Loucy (cell line): Measurements from ENCODE around the gene SERINC3.

Source experiments
- H2AFZ ChIP-seq: fragments of 200-600 bp; sonication (generic); 2 replicates; pipeline ENCODE4 v1.6.0; 2016; ENCODE audit warnings: antibody characterized with exemption, mild to moderate bottlenecking, low read length, moderate library complexity
- H3F3A ChIP-seq: fragments of 200-600 bp; 2 replicates; pipeline ENCODE4 v1.6.0; 2016; ENCODE audit warnings: antibody characterized with exemption, low read depth, mild to moderate bottlenecking
- H3K27me3 ChIP-seq: fragments of 200-600 bp; sonication (generic); 2 replicates; pipeline ENCODE4 v1.6.1; 2014; ENCODE audit warnings: low read length, mild to moderate bottlenecking; ENCODE audit not compliant: insufficient read depth, poor library complexity, severe bottlenecking
- H3K36me3 ChIP-seq: fragments of 200-600 bp; sonication (generic); 2 replicates; pipeline ENCODE4 v1.6.1; 2016; ENCODE audit warnings: low read length; ENCODE audit not compliant: insufficient read depth
- H3K4me1 ChIP-seq: fragments of 200-600 bp; sonication (generic); 2 replicates; pipeline ENCODE4 v1.5.1; 2014; ENCODE audit warnings: low read length, mild to moderate bottlenecking; ENCODE audit not compliant: insufficient read depth, poor library complexity, severe bottlenecking
- H3K4me2 ChIP-seq: fragments of 200-600 bp; sonication (generic); 2 replicates; pipeline ENCODE4 v1.6.0; 2014; ENCODE audit warnings: antibody characterized with exemption, low read length, low read depth, mild to moderate bottlenecking; ENCODE audit not compliant: poor library complexity, severe bottlenecking
- H3K4me3 ChIP-seq: fragments of 200-600 bp; sonication (generic); 2 replicates; pipeline ENCODE4 v1.5.1; 2014; ENCODE audit warnings: low read length, mild to moderate bottlenecking, mixed read lengths; ENCODE audit not compliant: poor library complexity, severe bottlenecking
- H3K79me2 ChIP-seq: fragments of 200-600 bp; sonication (generic); 2 replicates; pipeline ENCODE4 v1.6.1; 2014; ENCODE audit warnings: low read length; ENCODE audit not compliant: insufficient read depth
- H3K9ac ChIP-seq: fragments of 200-600 bp; sonication (generic); 2 replicates; pipeline ENCODE4 v1.6.0; 2014; ENCODE audit warnings: mild to moderate bottlenecking, low read depth, low read length, moderate library complexity; ENCODE audit not compliant: poor library complexity, severe bottlenecking
- H3K9me2 ChIP-seq: fragments of 200-600 bp; sonication (generic); replicated peaks from 2 replicates; pipeline ENCODE4 v1.6.1; 2016; ENCODE audit warnings: low read depth, low read length, mixed read lengths
- H3K9me3 ChIP-seq: fragments of 200-600 bp; sonication (generic); 2 replicates; pipeline ENCODE4 v1.6.1; 2014; ENCODE audit warnings: mild to moderate bottlenecking, antibody characterized with exemption, low read length, low read depth; ENCODE audit not compliant: insufficient read depth
- H4K20me1 ChIP-seq: fragments of 200-600 bp; sonication (generic); 2 replicates; pipeline ENCODE4 v1.6.0; 2014; ENCODE audit warnings: antibody characterized with exemption, low read length, mild to moderate bottlenecking; ENCODE audit not compliant: insufficient read depth, poor library complexity, severe bottlenecking
- CTCF ChIP-seq: fragments of 200-600 bp; sonication (generic); conservative IDR thresholded peaks from 2 replicates; pipeline ENCODE4 v1.5.1; 2014; ENCODE audit warnings: mild to moderate bottlenecking, antibody characterized with exemption, low read length
- EZH2phosphoT487 ChIP-seq: fragments of 200-600 bp; IDR thresholded peaks from 2 replicates; pipeline ENCODE4 v1.6.1; 2018; ENCODE audit warnings: antibody characterized with exemption, mild to moderate bottlenecking, moderate library complexity, borderline replicate concordance

Gene SERINC3

GRCh38 chr20:44454306-44454963 lies 67.4 kb downstream of the SERINC3 start:
- H4K20me1 ChIP-seq: no peaks in the 10 kb centered on the region
- H3K4me2 ChIP-seq: no peak overlapping the region
- TF ChIP-seq CTCF (no peak), EZH2phosphoT487 (no peak)
- H3F3A ChIP-seq: no peaks in the 10 kb centered on the region
- H3K36me3 ChIP-seq: no peaks in the 10 kb centered on the region
- H2AFZ ChIP-seq: no peak overlapping the region
- H3K9ac ChIP-seq: no peak overlapping the region
- no peaks in the 10 kb centered on the region for H3K79me2 ChIP-seq
- no peaks in the 10 kb centered on the region for H3K9me3 ChIP-seq
- no peak overlapping the region for H3K4me3 ChIP-seq
- no peaks in the 10 kb centered on the region for H3K27me3 ChIP-seq
- H3K9me2 ChIP-seq: no peaks in the 10 kb centered on the region
- H3K4me1 ChIP-seq: no peaks in the 10 kb centered on the region

- Histone ChIP-seq H3K9ac (no peak overlapping the region), H3K27me3 (no peaks in the 10 kb centered on the region), H3K79me2 (no peaks in the 10 kb centered on the region), H3K4me3 (no peak overlapping the region), H3K9me3 (no peaks in the 10 kb centered on the region), H3K9me2 (no peaks in the 10 kb centered on the region), H3K4me1 (no peaks in the 10 kb centered on the region), H2AFZ (no peak overlapping the region), H3F3A (no peaks in the 10 kb centered on the region), H4K20me1 (no peaks in the 10 kb centered on the region), H3K4me2 (no peak overlapping the region), H3K36me3 (no peaks in the 10 kb centered on the region)
- no peak for TF ChIP-seq EZH2phosphoT487
Observed at GRCh38 chr20:44450903-44451450, 70.9 kb downstream of the SERINC3 start.

GRCh38 chr20:44450281-44450889 lies 71.5 kb downstream of the SERINC3 start:
- no peaks in the 10 kb centered on the region for H3K36me3 ChIP-seq
- H3K4me1 ChIP-seq: no peaks in the 10 kb centered on the region
- H3K4me3 ChIP-seq: no peak overlapping the region
- no peaks in the 10 kb centered on the region for H4K20me1 ChIP-seq
- no peak overlapping the region for H3K9ac ChIP-seq
- H3K27me3 ChIP-seq: no peaks in the 10 kb centered on the region
- no peak overlapping the region for H3K4me2 ChIP-seq
- H3K9me2 ChIP-seq: no peaks in the 10 kb centered on the region
- H3K79me2 ChIP-seq: no peaks in the 10 kb centered on the region
- no peak for TF ChIP-seq EZH2phosphoT487
- no peak for TF ChIP-seq CTCF
- H3F3A ChIP-seq: no peaks in the 10 kb centered on the region
- no peak overlapping the region for H2AFZ ChIP-seq
- H3K9me3 ChIP-seq: no peaks in the 10 kb centered on the region
